ENCODE measurements around the gene EGR2. TPM values are rescaled to one million over a fixed set of nuclear protein-coding genes. Genes with fewer than 3 reads are reported as not detected.

Gene EGR2
- polyA plus RNA-seq, 2 of the 4 experiments (the other 2 are of a cell fraction), result 4.4 TPM; not detected in 1

GRCh38 chr10:62826273-62826672, 10.1 kb upstream of the EGR2 start (continued):
- TF ChIP-seq, protein P1, sequence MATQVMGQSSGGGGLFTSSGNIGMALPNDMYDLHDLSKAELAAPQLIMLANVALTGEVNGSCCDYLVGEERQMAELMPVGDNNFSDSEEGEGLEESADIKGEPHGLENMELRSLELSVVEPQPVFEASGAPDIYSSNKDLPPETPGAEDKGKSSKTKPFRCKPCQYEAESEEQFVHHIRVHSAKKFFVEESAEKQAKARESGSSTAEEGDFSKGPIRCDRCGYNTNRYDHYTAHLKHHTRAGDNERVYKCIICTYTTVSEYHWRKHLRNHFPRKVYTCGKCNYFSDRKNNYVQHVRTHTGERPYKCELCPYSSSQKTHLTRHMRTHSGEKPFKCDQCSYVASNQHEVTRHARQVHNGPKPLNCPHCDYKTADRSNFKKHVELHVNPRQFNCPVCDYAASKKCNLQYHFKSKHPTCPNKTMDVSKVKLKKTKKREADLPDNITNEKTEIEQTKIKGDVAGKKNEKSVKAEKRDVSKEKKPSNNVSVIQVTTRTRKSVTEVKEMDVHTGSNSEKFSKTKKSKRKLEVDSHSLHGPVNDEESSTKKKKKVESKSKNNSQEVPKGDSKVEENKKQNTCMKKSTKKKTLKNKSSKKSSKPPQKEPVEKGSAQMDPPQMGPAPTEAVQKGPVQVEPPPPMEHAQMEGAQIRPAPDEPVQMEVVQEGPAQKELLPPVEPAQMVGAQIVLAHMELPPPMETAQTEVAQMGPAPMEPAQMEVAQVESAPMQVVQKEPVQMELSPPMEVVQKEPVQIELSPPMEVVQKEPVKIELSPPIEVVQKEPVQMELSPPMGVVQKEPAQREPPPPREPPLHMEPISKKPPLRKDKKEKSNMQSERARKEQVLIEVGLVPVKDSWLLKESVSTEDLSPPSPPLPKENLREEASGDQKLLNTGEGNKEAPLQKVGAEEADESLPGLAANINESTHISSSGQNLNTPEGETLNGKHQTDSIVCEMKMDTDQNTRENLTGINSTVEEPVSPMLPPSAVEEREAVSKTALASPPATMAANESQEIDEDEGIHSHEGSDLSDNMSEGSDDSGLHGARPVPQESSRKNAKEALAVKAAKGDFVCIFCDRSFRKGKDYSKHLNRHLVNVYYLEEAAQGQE (IDR thresholded peaks at IDR 0.05), result no peak
- TF ChIP-seq SMC3 (IDR thresholded peaks at IDR 0.05), result no peak

- ATAC-seq (no peak), FAIRE-seq (no peak), DNase-seq (ENCODE audit: low read depth in 1 of 2, low spot score in 1 of 2) (no peak)
- TF ChIP-seq CHD4 (IDR thresholded peaks at IDR 0.05; ENCODE audit: borderline replicate concordance) (no peak), ESRRA (IDR thresholded peaks at IDR 0.05; ENCODE audit: borderline replicate concordance, low read length) (no peak), JUN (IDR thresholded peaks at IDR 0.05) (no peak), EP300 (IDR thresholded peaks at IDR 0.05) (no peak), HDAC2 (IDR thresholded peaks at IDR 0.05) (no peak), POLR2AphosphoS2 (conservative IDR thresholded peaks at IDR 0.05; ENCODE audit: low read length) (no peak), CBX8 (IDR thresholded peaks at IDR 0.05) (no peak), KDM1A (IDR thresholded peaks at IDR 0.05; ENCODE audit: low read depth) (no peak), CHD2 (IDR thresholded peaks at IDR 0.05; ENCODE audit: low read length, partially characterized antibody) (no peak)
- TF ChIP-seq, protein P2, sequence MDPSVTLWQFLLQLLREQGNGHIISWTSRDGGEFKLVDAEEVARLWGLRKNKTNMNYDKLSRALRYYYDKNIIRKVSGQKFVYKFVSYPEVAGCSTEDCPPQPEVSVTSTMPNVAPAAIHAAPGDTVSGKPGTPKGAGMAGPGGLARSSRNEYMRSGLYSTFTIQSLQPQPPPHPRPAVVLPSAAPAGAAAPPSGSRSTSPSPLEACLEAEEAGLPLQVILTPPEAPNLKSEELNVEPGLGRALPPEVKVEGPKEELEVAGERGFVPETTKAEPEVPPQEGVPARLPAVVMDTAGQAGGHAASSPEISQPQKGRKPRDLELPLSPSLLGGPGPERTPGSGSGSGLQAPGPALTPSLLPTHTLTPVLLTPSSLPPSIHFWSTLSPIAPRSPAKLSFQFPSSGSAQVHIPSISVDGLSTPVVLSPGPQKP (IDR thresholded peaks at IDR 0.05; ENCODE audit: low read depth, low read length), result no peak
- ChIA-PET POLR2A (no interaction called here), CTCF (interaction anchor here (3.5 to 6.2 kb wide), 5 partner anchors 10 to 383 kb away, joined by 15 to 42 read pairs (median 27); no protein-coding TSS in a partner anchor)
- H3K4me3 ChIP-seq, result no peak overlapping the region
- no peak overlapping the region for H3K4me2 ChIP-seq
- no peak overlapping the region for H3K27ac ChIP-seq
- H3K4me1 ChIP-seq, result peaks cover 11% of the 10 kb centered on the region
- H3K9me3 ChIP-seq, result no peaks in the 10 kb centered on the region
- WGBS (ENCODE audit: missing lambda C conversion rate), result 24% methylated on average over 5 of the region's 5 CpGs
Observed at GRCh38 chr10:62820586-62820985, 4.4 kb upstream of the EGR2 start.

DNA sequence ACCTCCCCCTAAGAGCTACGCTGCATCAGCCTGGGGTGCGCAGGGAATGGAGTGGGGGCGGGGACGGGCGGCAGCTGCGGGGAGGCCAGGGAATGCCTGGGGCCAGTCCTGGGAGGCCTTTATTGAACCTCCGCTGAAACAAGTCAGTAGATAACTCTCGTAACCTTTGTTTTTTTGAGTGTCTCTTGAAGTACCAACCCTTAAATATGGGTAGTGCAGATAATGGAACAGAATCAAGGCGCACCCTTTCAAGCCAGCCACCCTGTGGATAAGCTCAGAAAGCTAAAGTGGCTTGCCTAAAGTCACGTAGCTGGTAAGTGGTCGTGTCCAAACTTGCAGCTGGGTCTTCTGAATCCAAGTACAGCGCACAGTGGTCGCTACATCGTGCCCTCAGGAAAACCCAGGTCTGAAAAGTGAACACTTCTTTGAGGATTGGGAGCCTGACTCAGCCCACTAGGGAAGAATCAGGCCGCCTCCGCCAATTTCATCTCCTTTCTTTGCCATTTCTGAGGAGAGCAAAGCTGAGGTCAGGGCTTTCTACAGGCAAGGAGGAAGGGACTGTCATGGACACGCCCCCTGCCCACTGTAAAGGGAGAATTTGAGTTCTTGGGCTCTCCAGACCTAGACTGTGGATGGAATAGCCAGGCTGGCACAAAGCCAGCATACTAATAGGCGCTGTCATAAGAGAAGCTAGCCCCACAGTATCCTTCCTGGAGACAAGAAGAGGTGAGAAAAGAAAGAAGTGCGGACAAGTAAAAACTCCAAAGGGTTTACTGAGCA, 3.2 kb upstream of the EGR2 start:
- Histone ChIP-seq H3K27ac (no peak overlapping the region), H3K4me2 (peak overlapping the region; percentile 82), H3K4me3 (no peak overlapping the region; the same call in 2 of the 3 replicates), H3K9me3 (no peaks in the 10 kb centered on the region), H3K4me1 (peaks cover 18% of the 10 kb centered on the region)
- CTCF ChIA-PET, result interaction anchor here (0.9 to 6.2 kb wide), 15 partner anchors 9 to 781 kb away, joined by 3 to 62 read pairs (median 9); no protein-coding TSS in a partner anchor
- POLR2A ChIA-PET, result no interaction called here
- ATAC-seq, result no peak
- no peak for DNase-seq (ENCODE audit: low read depth in 1 of 2, low spot score in 1 of 2)
- WGBS (ENCODE audit: missing lambda C conversion rate), result 69% methylated on average over 18 of the region's 19 CpGs
- TF ChIP-seq KDM1A (IDR thresholded peaks at IDR 0.05; ENCODE audit: low read depth) (no peak), BHLHE40 (IDR thresholded peaks at IDR 0.05; ENCODE audit: low read depth, low read length) (no peak), NR3C1 (IDR thresholded peaks at IDR 0.05) (no peak)
- no peak for FAIRE-seq

DNA sequence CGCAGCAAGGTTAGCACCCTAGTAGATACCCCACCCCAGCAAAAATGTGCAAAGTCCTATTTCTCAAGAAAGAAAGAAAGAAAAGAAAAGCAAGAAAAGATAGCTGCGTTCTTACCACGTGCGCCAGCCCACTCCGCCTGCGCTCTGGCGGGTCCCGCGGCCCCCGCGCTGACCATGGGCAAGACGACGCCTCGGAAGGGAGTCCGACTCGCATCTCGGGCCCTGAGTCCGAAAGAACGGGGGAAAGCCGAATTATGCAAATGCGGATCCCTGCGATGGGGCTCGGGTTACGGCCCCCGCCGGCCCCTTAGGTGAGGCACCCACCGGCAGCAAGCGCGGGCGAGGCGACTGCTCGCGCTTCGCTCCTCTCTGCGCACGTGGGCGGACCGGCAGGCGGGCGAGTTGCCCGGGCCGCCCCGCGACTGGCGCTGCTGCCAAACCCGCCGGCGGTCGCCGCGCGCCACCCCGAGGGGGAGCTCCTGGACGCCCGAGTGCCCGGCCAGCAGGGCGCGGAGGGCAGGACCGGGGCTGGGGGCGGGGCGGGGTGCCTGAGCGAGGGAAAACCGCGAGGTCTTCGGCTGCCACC, 2.4 kb upstream of the EGR2 start:
- ChIA-PET CTCF (interaction anchor here (0.6 to 6.2 kb wide), 30 partner anchors 10 to 919 kb away, joined by 3 to 62 read pairs (median 4); no protein-coding TSS in a partner anchor), POLR2A (interaction anchor here (2.5 kb wide), 1 partner anchor 14 kb away, joined by 14 read pairs; the partner anchor contains the start of gene ADO)
- 66% methylated on average over 22 of the region's 65 CpGs for whole genome bisulfite sequencing (ENCODE audit: missing lambda C conversion rate)
- peak; percentile 60; the same call in 1 of the 2 replicates for TF ChIP-seq MAX (IDR thresholded peaks at IDR 0.05)
- peak; percentile 21; the same call in 1 of the 3 replicates for TF ChIP-seq SMC3 (IDR thresholded peaks at IDR 0.05)
- no peak for TF ChIP-seq ZSCAN20 (CRISPR knock-in tag; IDR thresholded peaks at IDR 0.05)
- Histone ChIP-seq H3K9me3 (no peaks in the 10 kb centered on the region), H3K4me2 (peak overlapping the region; percentile 82), H3K27ac (no peak overlapping the region), H3K4me3 (peak overlapping the region; percentile 58), H3K4me1 (peaks cover 18% of the 10 kb centered on the region)
- DNase-seq (ENCODE audit: low read depth in 1 of 2, low spot score in 1 of 2), result peak in 1 of 2 experiments; percentile 17
- 0 out of 6 replicates have a peak, but pooled peaks of 1 of the 2 experiments have one; percentile 7 for ATAC-seq
- no peak for FAIRE-seq
